OCI-LY3 (cell line): ENCODE measurements around the gene HES2.
"Not testable (repeated sequence)": the region's sequence is repeated elsewhere in the genome, so short reads cannot be mapped to it uniquely, and the experiment has no call there.

ENCODE experiments used
- CTCF ChIP-seq: fragments of 200-600, 300-600 bp; sonication (generic); IDR thresholded peaks from 2 replicates; pipeline ENCODE4 v1.5.1; 2014; ENCODE audit warnings: antibody characterized with exemption, low read length, low read depth
- EZH2phosphoT487 ChIP-seq: fragments of 200-600 bp; shearing (Covaris generic); IDR thresholded peaks from 2 replicates; pipeline ENCODE4 v1.6.1; 2018; ENCODE audit warnings: antibody characterized with exemption, mixed run types, low read depth

DNA sequence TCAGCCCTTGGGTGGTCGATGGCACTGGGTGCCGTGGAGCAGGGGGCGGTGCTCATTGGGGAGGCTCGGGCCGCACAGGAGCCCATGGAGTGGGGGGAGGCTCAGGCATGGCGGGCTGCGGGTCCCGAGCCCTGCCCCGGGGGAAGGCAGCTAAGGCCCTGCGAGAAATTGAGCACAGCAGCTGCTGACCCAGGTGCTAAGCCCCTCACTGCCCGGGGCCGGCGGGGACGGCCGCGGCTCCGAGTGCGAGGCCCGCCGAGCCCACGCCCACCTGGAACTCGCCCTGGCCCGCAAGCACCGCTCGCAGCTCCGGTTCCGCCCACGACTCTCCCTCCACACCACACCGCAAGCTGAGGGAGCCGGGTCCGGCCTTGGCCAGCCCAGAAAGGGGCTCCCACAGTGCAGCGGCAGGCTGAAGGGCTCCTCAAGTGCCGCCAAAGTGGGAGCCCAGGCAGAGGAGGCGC is 23.9 kb downstream of the HES2 start:
- not testable (repeated sequence) for TF ChIP-seq CTCF, EZH2phosphoT487
